ENCODE data around the gene THOP1. TPM values are rescaled to one million over a fixed set of nuclear protein-coding genes. Genes with fewer than 3 reads are reported as not detected.

Gene THOP1
- total RNA-seq, 1 donor from 2014 or later, result 56.8 TPM

DNA sequence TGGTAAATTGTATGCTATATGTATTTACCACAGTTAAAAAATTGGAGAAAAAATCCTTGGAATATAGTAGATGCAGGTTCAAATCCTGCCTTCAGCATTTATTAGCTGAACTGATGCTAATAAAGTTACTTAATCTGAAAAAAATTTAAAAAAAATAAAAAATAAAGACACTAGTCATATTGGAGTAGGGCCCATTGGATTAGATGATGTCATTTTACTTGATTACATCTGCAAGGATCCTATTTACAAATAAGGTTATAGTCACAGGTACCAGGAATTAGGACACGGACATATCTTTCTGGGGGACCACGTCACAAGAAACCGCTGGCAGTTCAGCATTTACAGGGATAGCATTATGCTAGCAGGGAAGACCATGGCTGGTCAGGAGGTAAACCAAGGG is 62.2 kb downstream of the THOP1 start:
- peak overlapping the region; percentile 58 for H3K4me3 Mint-ChIP-seq (ENCODE audit: unreplicated experiment)
- no peak overlapping the region for H3K27ac Mint-ChIP-seq (ENCODE audit: unreplicated experiment)
- TF ChIP-seq, protein P1, sequence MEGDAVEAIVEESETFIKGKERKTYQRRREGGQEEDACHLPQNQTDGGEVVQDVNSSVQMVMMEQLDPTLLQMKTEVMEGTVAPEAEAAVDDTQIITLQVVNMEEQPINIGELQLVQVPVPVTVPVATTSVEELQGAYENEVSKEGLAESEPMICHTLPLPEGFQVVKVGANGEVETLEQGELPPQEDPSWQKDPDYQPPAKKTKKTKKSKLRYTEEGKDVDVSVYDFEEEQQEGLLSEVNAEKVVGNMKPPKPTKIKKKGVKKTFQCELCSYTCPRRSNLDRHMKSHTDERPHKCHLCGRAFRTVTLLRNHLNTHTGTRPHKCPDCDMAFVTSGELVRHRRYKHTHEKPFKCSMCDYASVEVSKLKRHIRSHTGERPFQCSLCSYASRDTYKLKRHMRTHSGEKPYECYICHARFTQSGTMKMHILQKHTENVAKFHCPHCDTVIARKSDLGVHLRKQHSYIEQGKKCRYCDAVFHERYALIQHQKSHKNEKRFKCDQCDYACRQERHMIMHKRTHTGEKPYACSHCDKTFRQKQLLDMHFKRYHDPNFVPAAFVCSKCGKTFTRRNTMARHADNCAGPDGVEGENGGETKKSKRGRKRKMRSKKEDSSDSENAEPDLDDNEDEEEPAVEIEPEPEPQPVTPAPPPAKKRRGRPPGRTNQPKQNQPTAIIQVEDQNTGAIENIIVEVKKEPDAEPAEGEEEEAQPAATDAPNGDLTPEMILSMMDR (IDR thresholded peaks at IDR 0.05; ENCODE audit: unreplicated experiment), result no peak
- peaks cover under 1% of the 10 kb centered on the region for H3K27me3 Mint-ChIP-seq (ENCODE audit: unreplicated experiment)
- H3K9me3 Mint-ChIP-seq (ENCODE audit: unreplicated experiment), result peaks cover 32% of the 10 kb centered on the region
- H3K36me3 Mint-ChIP-seq (ENCODE audit: low read depth, unreplicated experiment), result peaks cover 69% of the 10 kb centered on the region
- no peak for DNase-seq (ENCODE audit: low spot score)
- H3K4me1 Mint-ChIP-seq (ENCODE audit: unreplicated experiment), result peaks cover under 1% of the 10 kb centered on the region

DNA sequence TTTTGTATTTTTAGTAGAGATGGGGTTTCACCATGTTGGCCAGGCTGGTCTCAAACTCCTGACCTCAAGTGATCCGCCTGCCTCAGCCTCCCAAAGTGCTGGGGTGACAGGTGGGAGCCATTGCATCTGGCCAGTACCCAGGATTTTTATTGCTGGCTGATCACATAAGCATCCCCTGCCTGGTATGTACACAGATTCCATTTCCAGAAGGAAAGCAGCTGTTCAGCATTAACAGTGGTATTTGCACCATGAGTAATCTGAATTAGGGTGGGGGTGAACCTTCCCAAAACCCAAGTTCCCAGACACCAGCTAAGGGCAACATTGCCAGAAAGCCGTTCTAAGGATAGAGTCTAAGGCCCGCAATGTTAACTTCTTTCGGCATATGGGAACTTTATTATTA is 63.3 kb downstream of the THOP1 start:
- Mint-ChIP-seq H3K27ac (ENCODE audit: unreplicated experiment) (no peak overlapping the region), H3K9me3 (ENCODE audit: unreplicated experiment) (peaks cover 42% of the 10 kb centered on the region), H3K27me3 (ENCODE audit: unreplicated experiment) (peaks cover under 1% of the 10 kb centered on the region), H3K4me3 (ENCODE audit: unreplicated experiment) (no peak overlapping the region), H3K4me1 (ENCODE audit: unreplicated experiment) (no peaks in the 10 kb centered on the region), H3K36me3 (ENCODE audit: low read depth, unreplicated experiment) (peaks cover 72% of the 10 kb centered on the region)
- DNase-seq (ENCODE audit: low spot score), result no peak
- TF ChIP-seq, protein P1 (IDR thresholded peaks at IDR 0.05; ENCODE audit: unreplicated experiment), result no peak

DNA sequence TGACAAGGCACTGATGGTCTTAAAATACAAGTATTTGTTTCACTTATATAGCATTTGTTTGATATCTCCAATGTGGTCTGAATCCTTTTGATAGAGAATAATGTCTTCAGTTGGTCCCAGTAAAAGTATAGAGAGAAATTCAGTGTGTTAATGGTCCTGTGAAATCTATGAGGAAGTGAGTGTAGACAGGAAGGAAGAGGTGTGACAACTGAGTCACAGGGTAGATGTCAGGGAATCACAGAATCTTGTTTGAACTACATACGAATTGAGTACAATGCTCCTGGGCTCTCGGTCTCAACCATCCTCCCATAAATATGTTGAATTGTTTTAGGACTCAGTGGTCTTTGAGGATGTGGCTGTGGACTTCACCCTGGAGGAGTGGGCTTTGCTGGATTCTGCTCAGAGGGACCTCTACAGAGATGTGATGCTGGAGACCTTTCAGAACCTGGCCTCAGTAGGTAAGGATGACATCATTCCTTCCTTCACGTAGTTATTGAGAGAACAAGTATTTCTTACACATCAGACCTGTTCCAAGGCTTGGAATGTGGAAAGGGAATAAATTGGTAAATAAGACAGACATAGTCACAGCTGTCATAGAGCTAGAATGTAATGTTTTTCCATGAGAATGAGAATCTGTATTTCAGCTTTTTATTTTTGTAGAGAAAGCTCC is 65.1 kb downstream of the THOP1 start:
- peaks cover 56% of the 10 kb centered on the region for H3K9me3 Mint-ChIP-seq (ENCODE audit: unreplicated experiment)
- no peaks in the 10 kb centered on the region for H3K4me1 Mint-ChIP-seq (ENCODE audit: unreplicated experiment)
- H3K27me3 Mint-ChIP-seq (ENCODE audit: unreplicated experiment), result peaks cover 4% of the 10 kb centered on the region
- no peak overlapping the region for H3K27ac Mint-ChIP-seq (ENCODE audit: unreplicated experiment)
- DNase-seq (ENCODE audit: low spot score), result no peak
- TF ChIP-seq, protein P1 (IDR thresholded peaks at IDR 0.05; ENCODE audit: unreplicated experiment), result no peak
- peak overlapping the region; percentile 35 for H3K4me3 Mint-ChIP-seq (ENCODE audit: unreplicated experiment)
- peaks cover 79% of the 10 kb centered on the region for H3K36me3 Mint-ChIP-seq (ENCODE audit: low read depth, unreplicated experiment)

DNA sequence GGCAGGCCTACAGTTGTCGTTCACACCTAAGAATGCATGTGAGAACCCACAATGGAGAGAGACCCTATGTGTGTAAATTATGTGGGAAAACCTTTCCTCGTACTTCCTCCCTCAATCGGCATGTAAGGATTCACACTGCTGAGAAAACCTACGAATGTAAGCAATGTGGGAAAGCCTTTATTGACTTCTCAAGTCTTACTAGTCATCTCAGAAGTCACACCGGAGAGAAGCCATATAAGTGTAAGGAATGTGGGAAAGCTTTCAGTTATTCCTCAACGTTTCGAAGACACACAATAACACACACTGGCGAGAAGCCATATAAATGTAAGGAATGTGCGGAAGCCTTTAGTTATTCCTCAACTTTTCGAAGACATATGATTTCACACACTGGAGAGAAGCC is 67.3 kb downstream of the THOP1 start:
- H3K9me3 Mint-ChIP-seq (ENCODE audit: unreplicated experiment), result peaks cover 54% of the 10 kb centered on the region
- TF ChIP-seq, protein P1 (IDR thresholded peaks at IDR 0.05; ENCODE audit: unreplicated experiment), result no peak
- peaks cover 8% of the 10 kb centered on the region for H3K27me3 Mint-ChIP-seq (ENCODE audit: unreplicated experiment)
- peak overlapping the region; percentile 87 for H3K4me3 Mint-ChIP-seq (ENCODE audit: unreplicated experiment)
- H3K36me3 Mint-ChIP-seq (ENCODE audit: low read depth, unreplicated experiment), result peaks cover 73% of the 10 kb centered on the region
- no peaks in the 10 kb centered on the region for H3K4me1 Mint-ChIP-seq (ENCODE audit: unreplicated experiment)
- H3K27ac Mint-ChIP-seq (ENCODE audit: unreplicated experiment), result no peak overlapping the region
- no peak for DNase-seq (ENCODE audit: low spot score)

DNA sequence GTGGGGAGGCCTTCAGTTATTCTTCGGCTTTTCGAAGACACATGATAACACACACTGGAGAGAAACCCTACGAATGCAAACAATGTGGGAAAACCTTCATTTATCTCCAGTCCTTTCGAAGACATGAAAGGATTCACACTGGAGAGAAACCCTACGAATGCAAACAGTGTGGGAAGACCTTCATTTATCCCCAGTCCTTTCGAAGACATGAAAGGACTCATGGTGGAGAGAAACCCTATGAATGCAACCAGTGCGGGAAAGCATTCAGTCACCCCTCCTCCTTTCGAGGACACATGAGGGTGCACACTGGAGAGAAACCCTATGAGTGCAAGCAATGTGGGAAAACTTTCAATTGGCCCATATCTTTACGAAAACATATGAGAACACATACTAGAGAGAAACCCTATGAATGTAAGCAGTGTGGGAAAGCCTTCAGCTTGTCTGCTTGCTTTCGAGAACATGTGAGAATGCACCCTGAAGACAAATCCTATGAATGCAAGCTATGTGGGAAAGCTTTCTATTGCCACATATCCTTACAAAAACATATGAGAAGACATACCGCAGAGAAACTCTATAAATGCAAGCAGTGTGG is 67.8 kb downstream of the THOP1 start:
- Mint-ChIP-seq H3K4me3 (ENCODE audit: unreplicated experiment) (peak overlapping the region; percentile 87), H3K27ac (ENCODE audit: unreplicated experiment) (no peak overlapping the region), H3K9me3 (ENCODE audit: unreplicated experiment) (peaks cover 51% of the 10 kb centered on the region)

More for the DNA sequence above, 67.8 kb downstream of the THOP1 start:
- Mint-ChIP-seq H3K27me3 (ENCODE audit: unreplicated experiment) (peaks cover 8% of the 10 kb centered on the region), H3K36me3 (ENCODE audit: low read depth, unreplicated experiment) (peaks cover 70% of the 10 kb centered on the region), H3K4me1 (ENCODE audit: unreplicated experiment) (no peaks in the 10 kb centered on the region)
- TF ChIP-seq, protein P1 (IDR thresholded peaks at IDR 0.05; ENCODE audit: unreplicated experiment), result no peak
- DNase-seq (ENCODE audit: low spot score), result no peak

Measured in endothelial cell (in vitro differentiated cells).